ENCODE measurements around the gene POLR1B. TPM values are rescaled to one million over a fixed set of nuclear protein-coding genes. Genes with fewer than 3 reads are reported as not detected.

Gene POLR1B
- total and polyA plus RNA-seq, 4 donors = 6.5 to 23.8 (median 10.8) TPM

DNA sequence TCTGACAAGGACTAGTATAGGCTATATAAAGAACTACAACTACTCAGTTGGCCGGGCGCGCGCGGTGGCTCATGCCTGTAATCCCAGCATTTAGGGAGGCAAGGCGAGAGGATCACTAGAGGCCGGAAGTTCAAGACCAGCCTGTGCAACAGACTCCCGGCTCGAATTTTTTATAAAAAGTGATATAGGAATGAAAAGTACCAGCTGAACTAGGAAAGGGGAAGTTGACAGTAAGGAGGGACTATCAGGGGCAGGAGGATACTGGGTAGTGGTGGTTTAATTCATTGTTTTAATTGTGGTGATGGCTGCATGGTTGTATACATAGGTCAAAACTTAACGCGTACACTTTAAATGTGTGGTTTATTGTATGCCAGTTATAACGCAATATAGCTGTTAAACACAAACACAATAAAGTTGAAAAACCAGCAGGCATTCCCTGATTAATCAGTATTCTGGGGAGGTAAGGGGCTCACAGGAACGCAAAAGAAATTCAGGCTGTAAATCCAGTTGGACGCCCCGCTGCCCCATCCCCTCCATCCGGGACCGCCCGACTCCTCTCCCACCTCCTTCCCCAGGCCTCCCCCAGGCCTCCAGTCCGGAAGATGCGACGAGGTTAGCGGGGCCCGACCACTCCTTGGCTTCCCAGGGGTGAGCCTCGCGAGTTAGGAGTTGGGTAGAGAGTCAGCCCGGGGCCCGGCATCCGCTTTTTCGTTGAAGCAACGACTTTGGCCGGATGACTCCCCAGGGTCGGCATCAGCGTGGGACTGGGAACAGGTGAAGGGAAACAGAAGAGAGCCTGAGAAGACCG lies 746 bp upstream of the POLR1B start:
- Histone ChIP-seq H3K4me1 (ENCODE audit: control insufficient read depth in 4 of 4, insufficient read depth in 4 of 4, low read length in 3 of 4) (peaks cover 7 to 20% (median 16%) of the 10 kb centered on the region in 4 donors), H3K9me3 (ENCODE audit: control insufficient read depth in 4 of 4, low read length in 3 of 4) (no peaks in the 10 kb centered on the region), H3K27me3 (ENCODE audit: control insufficient read depth in 4 of 4, insufficient read depth in 4 of 4, low read length in 3 of 4) (no peaks in the 10 kb centered on the region), H3K36me3 (ENCODE audit: control insufficient read depth in 4 of 4, insufficient read depth in 3 of 4, low read depth in 1 of 4, low read length in 3 of 4) (peaks cover 0 to 3% (median 0%) of the 10 kb centered on the region in 4 donors), H3K4me3 (ENCODE audit: low read depth in 1 of 3, low read length in 3 of 3) (peak overlapping the region; percentile 88 to 98 (median 95)), H3K27ac (ENCODE audit: low read depth in 1 of 2, low read length in 2 of 2) (peak overlapping the region; percentile 63 to 78), H3K9ac (ENCODE audit: low read depth in 1 of 2, low read length in 2 of 2) (peak overlapping the region; percentile 63 to 90)
- peak; percentile 80 for DNase-seq (ENCODE audit: low spot score)
- WGBS = 21% methylated on average over 34 of the region's 34 CpGs
- no peak for TF ChIP-seq RXRA (IDR thresholded peaks at IDR 0.05)
- TF ChIP-seq JUND (IDR thresholded peaks at IDR 0.05) = no peak
- TF ChIP-seq GABPA (IDR thresholded peaks at IDR 0.05 in 1 of 2, conservative IDR thresholded peaks at IDR 0.05 in 1 of 2) = no peak

DNA sequence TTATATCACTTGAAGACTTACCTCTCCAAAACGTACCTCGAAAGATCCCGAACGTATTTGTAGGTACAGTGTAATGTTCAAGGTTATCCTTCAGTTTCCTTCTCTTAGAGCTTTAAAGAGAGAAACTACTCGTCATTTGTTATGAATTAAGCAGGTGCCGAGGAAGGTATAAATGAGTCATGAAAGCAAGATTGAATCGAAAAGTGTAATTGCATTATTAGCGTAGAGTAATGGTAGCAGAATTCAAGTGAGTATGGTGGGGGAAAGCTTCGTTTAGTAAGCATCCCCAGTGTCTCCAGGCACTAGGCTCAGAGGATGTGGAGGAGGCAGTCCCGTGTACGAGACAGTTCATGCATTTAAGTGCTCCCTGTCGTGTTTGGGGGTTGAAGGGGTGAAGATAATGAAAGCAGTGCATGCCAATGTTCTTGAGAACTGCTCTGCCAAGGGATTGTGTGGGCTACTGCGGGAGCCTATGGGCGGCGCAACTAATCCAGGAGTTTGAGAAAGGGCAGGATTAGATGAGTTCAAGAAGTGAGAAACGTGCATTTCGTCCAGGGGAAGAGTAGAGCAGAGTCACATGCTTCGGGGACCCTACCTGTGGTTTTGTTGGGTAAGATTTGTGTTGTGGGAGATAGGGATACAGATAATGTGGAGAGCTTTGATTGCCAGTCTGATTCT lies 858 bp downstream of the POLR1B start:
- TF ChIP-seq REST (IDR thresholded peaks at IDR 0.05) (no peak), YY1 (IDR thresholded peaks at IDR 0.05) (no peak), ZBTB33 (IDR thresholded peaks at IDR 0.05) (no peak), EGR1 (IDR thresholded peaks at IDR 0.05; ENCODE audit: low read depth in 2 of 2) (no peak), RAD21 (IDR thresholded peaks at IDR 0.05) (no peak), TAF1 (conservative IDR thresholded peaks at IDR 0.05) (no peak), FOXA1 (IDR thresholded peaks at IDR 0.05) (no peak), NR2F2 (IDR thresholded peaks at IDR 0.05) (no peak), FOXA2 (IDR thresholded peaks at IDR 0.05) (no peak), ATF3 (IDR thresholded peaks at IDR 0.05) (no peak), HNF4A (conservative IDR thresholded peaks at IDR 0.05) (no peak), GABPA (IDR thresholded peaks at IDR 0.05 in 1 of 2, conservative IDR thresholded peaks at IDR 0.05 in 1 of 2) (no peak), RXRA (IDR thresholded peaks at IDR 0.05) (no peak), HNF4G (IDR thresholded peaks at IDR 0.05) (no peak), SP1 (IDR thresholded peaks at IDR 0.05) (no peak), JUND (IDR thresholded peaks at IDR 0.05) (no peak)
- TF ChIP-seq, protein P1, sequence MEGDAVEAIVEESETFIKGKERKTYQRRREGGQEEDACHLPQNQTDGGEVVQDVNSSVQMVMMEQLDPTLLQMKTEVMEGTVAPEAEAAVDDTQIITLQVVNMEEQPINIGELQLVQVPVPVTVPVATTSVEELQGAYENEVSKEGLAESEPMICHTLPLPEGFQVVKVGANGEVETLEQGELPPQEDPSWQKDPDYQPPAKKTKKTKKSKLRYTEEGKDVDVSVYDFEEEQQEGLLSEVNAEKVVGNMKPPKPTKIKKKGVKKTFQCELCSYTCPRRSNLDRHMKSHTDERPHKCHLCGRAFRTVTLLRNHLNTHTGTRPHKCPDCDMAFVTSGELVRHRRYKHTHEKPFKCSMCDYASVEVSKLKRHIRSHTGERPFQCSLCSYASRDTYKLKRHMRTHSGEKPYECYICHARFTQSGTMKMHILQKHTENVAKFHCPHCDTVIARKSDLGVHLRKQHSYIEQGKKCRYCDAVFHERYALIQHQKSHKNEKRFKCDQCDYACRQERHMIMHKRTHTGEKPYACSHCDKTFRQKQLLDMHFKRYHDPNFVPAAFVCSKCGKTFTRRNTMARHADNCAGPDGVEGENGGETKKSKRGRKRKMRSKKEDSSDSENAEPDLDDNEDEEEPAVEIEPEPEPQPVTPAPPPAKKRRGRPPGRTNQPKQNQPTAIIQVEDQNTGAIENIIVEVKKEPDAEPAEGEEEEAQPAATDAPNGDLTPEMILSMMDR (IDR thresholded peaks at IDR 0.05; ENCODE audit: low read depth, low read length, missing input control) = no peak
- TF ChIP-seq, protein P2, sequence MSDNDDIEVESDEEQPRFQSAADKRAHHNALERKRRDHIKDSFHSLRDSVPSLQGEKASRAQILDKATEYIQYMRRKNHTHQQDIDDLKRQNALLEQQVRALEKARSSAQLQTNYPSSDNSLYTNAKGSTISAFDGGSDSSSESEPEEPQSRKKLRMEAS (IDR thresholded peaks at IDR 0.05) = no peak
- H3K9me3 ChIP-seq (ENCODE audit: control insufficient read depth in 4 of 4, low read length in 3 of 4) = no peaks in the 10 kb centered on the region
- DNase-seq (ENCODE audit: low spot score) = no peak
- H3K9ac ChIP-seq (ENCODE audit: low read depth in 1 of 2, low read length in 2 of 2) = peak overlapping the region; percentile 63 to 69
- peak overlapping the region; percentile 88 to 98 (median 95) for H3K4me3 ChIP-seq (ENCODE audit: low read depth in 1 of 3, low read length in 3 of 3)
- peaks cover 0 to 7% (median 2%) of the 10 kb centered on the region in 4 donors for H3K36me3 ChIP-seq (ENCODE audit: control insufficient read depth in 4 of 4, insufficient read depth in 3 of 4, low read depth in 1 of 4, low read length in 3 of 4)
- H3K4me1 ChIP-seq (ENCODE audit: control insufficient read depth in 4 of 4, insufficient read depth in 4 of 4, low read length in 3 of 4) = peaks cover 7 to 33% (median 22%) of the 10 kb centered on the region in 4 donors
- H3K27ac ChIP-seq (ENCODE audit: low read depth in 1 of 2, low read length in 2 of 2) = peak overlapping the region; percentile 63 to 78
- 8% methylated on average over 18 of the region's 18 CpGs for WGBS
- no peaks in the 10 kb centered on the region for H3K27me3 ChIP-seq (ENCODE audit: control insufficient read depth in 4 of 4, insufficient read depth in 4 of 4, low read length in 3 of 4)
